GM12891 (cell line): ENCODE data around the gene THOC7.

ENCODE experiments used
- DNase-seq: peaks from one replicate; pipeline ENCODE4 v3.0.0; 2011; ENCODE audit warnings: low spot score; ENCODE audit not compliant: insufficient read length
- FAIRE-seq: peaks from 2 replicates; lab custom pipeline; 2011; peaks lifted over from hg19 to GRCh38; lab: Jason Lieb, UNC
- PAX5 ChIP-seq: IDR thresholded peaks from 2 replicates; pipeline ENCODE4 v1.6.1; 2011; ENCODE audit warnings: low read length, moderate library complexity, mild to moderate bottlenecking; ENCODE audit not compliant: insufficient read depth, severe bottlenecking
- POLR2A ChIP-seq: IDR thresholded peaks from 2 replicates; pipeline ENCODE4 v1.6.1; 2011; ENCODE audit warnings: low read depth, low read length, control low read depth
- POLR2AphosphoS5 ChIP-seq: IDR thresholded peaks from 2 replicates; pipeline ENCODE4 v1.6.1; 2011; ENCODE audit warnings: low read depth, low read length, control low read depth
- POU2F2 ChIP-seq: IDR thresholded peaks from 2 replicates; pipeline ENCODE4 v1.6.1; 2011; ENCODE audit warnings: low read depth, mild to moderate bottlenecking, control low read depth, low read length, moderate library complexity
- SPI1 ChIP-seq: IDR thresholded peaks from 2 replicates; pipeline ENCODE4 v1.6.1; 2011; ENCODE audit warnings: low read depth, low read length, control low read depth
- TAF1 ChIP-seq: IDR thresholded peaks from 2 replicates; pipeline ENCODE4 v1.6.1; 2011; ENCODE audit warnings: low read depth, low read length, control low read depth

The THOC7 gene

DNA sequence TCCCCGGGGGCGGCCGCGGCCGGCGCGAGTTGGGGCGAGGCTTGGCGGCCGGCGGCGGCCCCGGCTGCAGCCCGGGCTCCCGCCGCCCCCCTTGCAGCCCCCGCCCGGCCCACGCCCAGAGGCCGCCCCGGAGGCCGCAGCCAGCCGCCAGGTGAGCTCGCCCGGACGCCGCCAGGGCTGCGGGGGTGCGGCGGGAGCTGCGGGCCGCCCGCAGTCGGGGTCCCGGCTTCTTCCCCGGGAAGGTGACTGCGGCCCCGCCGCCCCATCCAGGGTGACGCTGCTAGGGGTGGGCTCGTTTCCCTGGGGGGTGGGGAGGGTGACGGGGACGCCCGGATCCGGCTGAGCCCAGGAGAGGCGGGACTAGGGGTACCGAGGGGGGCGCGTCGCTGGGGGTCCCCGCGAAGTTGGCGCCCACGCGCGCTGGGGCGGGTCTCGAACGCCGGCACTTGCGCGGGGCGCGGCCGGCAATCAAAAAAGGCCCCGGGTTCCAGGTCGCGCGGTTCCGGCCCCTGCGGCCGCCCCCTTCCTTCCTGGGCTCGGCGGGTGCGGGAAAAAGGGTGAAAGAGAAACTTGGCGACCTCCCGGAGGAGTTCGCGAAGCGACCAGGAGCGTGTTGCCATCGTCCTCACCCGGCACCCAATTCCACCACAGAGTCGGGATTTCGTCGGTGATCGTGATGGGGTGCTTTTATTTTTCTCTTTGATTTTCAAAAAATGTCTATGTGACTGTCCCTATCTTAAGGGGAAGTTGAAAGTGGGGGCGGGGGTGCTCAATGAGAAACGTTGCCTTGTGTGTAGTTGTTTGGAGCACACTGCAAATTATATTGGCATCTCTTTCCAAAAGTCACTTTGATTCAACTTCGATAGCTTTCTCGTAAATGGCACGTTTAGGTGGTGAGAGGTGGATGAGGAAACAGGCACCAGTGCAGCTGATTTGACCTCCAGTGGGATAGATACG lies 681 bp upstream of the THOC7 start:
- FAIRE-seq (peak; percentile 85), DNase-seq (peak; percentile 56)
- TF ChIP-seq POLR2A: no peak
- no peak for TF ChIP-seq POU2F2
- TF ChIP-seq TAF1: no peak
- TF ChIP-seq POLR2AphosphoS5: no peak
- TF ChIP-seq PAX5: no peak
- TF ChIP-seq SPI1: no peak

DNA sequence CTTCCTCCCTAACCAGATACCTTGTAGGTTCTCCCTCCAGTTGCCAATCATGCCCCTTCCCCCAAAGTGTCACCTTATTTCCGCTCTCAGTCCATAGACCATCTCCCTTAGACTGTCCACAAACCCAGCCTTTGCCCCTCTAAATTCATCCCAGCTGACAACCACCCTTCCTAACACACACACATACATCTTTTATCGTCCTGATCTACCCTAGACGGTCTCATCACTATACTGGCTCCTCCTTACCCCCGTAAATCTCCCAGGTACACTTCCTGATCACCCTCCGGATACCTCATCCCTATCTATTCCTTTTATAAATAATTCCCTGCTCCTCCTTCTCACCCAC lies 828 bp downstream of the THOC7 start:
- DNase-seq: peak; percentile 6
- TF ChIP-seq POLR2AphosphoS5: no peak
- TF ChIP-seq TAF1: no peak
- TF ChIP-seq POLR2A: no peak
- no peak for TF ChIP-seq SPI1
- TF ChIP-seq PAX5: no peak
- no peak for TF ChIP-seq POU2F2

DNA sequence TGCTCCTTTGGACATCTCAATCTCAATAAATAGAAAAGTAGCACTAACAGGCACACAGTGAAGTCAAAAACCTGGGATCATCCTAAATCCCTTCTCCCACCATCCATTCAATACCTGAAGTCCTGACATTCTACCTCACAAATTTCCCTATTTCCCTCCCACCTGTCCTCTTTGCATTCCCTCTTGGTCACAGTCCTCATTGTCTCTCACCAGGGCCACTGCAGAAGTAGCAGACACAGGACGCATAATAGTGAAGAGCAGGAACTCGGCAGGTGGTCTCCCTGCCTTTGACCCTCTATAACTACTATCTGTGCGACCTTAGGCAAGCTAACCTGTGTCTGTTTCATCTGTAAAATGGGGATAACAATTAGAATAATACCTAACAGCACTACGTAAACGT lies 2.3 kb downstream of the THOC7 start:
- TF ChIP-seq TAF1: no peak
- no peak for TF ChIP-seq SPI1
- no peak for DNase-seq
- no peak for FAIRE-seq

More for the DNA sequence above, 828 bp downstream of the THOC7 start:
- FAIRE-seq: no peak

DNA sequence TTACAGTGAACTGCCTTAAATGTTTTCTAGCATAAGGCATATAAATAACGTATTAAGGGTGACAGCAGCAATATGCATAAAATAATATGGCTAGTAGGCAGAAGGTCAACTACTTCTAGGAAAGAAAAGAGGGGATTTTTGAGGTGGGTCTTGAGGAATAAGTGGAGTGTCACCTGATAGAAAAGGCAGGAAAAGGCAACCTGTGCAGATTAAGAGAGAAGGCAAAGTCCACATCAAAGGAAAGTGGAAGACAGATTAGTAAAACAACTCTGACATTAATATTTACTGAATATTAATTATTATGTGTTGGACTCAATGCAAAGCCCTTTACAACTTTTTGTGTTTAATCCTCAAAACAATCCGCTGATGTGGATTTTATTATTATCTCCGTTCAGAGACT lies 2.8 kb downstream of the THOC7 start:
- TF ChIP-seq POU2F2: no peak
- no peak for TF ChIP-seq POLR2A
- no peak for TF ChIP-seq TAF1
- no peak for TF ChIP-seq POLR2AphosphoS5
- no peak for TF ChIP-seq PAX5
- no peak for TF ChIP-seq SPI1
- DNase-seq (no peak), FAIRE-seq (no peak)

DNA sequence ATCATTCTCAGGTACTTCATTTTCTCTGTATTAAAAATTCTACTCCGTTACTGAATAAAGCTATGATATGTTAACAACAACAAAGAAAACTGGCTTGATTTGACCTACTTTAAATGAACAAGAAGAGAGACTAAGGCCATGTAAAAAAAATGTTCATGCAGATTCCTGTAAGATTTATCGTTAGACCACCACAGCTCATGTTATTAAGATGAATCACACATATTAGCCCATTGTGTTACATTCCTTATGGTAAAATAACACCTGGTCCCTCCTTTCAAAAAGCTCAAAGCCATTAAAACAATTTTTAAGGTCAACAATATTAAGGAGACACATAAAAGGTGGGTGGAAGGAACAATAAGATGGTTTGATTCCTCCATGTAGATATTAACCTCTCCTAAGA lies 6.3 kb downstream of the THOC7 start:
- no peak for DNase-seq
- TF ChIP-seq POLR2A: no peak
- TF ChIP-seq PAX5: no peak
- TF ChIP-seq SPI1: no peak
- no peak for TF ChIP-seq POU2F2
- TF ChIP-seq TAF1: no peak
- TF ChIP-seq POLR2AphosphoS5: no peak
- FAIRE-seq: no peak

DNA sequence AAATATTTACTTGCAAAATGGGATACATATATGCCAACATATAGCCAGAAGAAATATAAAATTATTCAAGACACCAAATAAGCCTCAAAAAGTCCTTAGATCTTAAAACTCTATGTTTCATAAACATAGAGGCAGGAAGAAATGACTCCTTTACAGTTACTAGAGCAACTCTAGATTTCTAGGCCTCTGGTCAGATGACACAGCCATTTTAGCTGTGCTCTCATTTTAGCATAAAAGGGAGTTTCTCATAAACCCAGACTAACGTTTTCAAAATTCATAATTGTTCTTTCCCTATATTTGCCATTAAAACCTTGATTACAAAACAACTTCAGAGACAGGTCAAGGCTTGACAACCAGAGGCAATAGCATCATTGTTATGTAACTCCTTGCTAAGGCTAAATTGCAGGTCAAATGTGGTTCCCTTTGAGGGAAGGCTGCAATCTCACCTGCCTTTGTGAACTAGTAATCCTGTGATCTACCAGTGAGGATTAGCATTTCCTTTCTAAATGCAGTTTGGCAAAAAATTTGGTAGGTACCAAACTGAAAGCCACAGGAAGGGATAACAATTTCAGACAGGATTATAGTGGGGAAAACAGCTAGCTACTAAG lies 8.2 kb downstream of the THOC7 start:
- peak; percentile 5 for FAIRE-seq
- no peak for TF ChIP-seq POLR2AphosphoS5
- TF ChIP-seq PAX5: no peak
- no peak for TF ChIP-seq SPI1
- no peak for TF ChIP-seq TAF1
- TF ChIP-seq POLR2A: no peak
- no peak for TF ChIP-seq POU2F2

DNA sequence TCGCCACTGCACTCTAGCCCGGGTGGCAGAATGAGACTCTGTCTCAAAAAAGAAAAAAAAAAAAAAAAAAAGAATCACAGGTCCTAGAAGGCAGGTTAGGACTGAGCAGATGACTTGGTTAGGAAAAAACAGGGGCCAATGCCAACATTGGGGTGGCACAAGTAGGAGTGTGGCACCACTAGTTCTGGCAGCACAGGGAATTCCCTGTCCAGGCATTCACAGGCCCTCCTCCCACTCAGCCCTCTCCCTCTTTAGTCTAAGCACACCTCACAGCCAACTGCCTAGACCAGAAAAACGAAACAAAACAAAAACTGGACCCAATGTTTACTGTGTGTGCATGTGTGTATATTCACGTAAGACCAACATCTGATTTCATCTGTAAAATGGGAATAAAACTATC lies 10.5 kb downstream of the THOC7 start:
- TF ChIP-seq TAF1: no peak
- TF ChIP-seq SPI1: no peak
- no peak for TF ChIP-seq POU2F2
- no peak for TF ChIP-seq POLR2A
- TF ChIP-seq PAX5: no peak
- no peak for TF ChIP-seq POLR2AphosphoS5
- no peak for FAIRE-seq

More for the DNA sequence above, 8.2 kb downstream of the THOC7 start:
- no peak for DNase-seq

DNA sequence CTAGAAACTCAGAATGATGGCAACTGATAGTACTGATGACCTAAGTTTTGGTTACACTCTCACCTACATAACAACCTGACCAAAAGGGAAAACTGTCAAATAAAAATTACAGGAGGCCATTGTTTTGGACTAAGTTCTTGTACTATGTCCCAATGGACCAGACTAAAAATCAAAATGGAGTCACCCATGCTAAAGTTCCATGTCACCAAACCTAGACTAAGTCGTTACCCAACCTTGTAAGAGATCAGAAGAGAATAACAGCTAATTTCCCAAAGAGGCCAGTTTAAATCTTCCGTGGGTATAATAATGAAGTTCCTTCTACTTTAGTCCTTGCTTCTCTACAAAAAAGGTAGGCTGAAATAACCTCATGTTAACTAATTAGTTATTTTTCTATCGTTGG lies 12.3 kb downstream of the THOC7 start:
- TF ChIP-seq POU2F2: no peak
- TF ChIP-seq POLR2AphosphoS5: no peak
- TF ChIP-seq SPI1: no peak
- TF ChIP-seq PAX5: no peak
- no peak for TF ChIP-seq TAF1
- TF ChIP-seq POLR2A: no peak
- DNase-seq (no peak), FAIRE-seq (peak; percentile 57)

More for the DNA sequence above, 10.5 kb downstream of the THOC7 start:
- DNase-seq: no peak

DNA sequence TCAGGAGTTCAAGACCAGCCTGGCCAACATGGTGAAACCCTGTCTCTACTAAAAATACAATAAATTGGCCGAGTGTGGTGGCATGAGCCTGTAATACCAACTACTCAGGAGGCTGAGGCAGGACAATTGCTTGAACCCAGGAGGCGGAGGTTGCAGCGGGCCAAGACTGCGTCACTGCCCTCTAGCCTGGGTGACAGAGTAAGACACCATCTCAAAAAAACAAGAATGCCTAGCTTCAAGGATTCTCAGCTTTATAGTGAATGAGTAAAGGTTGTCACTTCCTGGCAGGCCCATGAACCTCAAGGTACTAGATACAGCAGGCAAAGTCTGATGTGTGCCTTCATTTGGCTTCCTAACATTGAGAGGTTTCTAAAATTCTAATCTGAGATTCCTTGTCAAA lies 14.4 kb downstream of the THOC7 start:
- no peak for FAIRE-seq
- DNase-seq: no peak
- TF ChIP-seq POLR2AphosphoS5 (no peak), POU2F2 (no peak), SPI1 (no peak), TAF1 (no peak), POLR2A (no peak), PAX5 (no peak)

DNA sequence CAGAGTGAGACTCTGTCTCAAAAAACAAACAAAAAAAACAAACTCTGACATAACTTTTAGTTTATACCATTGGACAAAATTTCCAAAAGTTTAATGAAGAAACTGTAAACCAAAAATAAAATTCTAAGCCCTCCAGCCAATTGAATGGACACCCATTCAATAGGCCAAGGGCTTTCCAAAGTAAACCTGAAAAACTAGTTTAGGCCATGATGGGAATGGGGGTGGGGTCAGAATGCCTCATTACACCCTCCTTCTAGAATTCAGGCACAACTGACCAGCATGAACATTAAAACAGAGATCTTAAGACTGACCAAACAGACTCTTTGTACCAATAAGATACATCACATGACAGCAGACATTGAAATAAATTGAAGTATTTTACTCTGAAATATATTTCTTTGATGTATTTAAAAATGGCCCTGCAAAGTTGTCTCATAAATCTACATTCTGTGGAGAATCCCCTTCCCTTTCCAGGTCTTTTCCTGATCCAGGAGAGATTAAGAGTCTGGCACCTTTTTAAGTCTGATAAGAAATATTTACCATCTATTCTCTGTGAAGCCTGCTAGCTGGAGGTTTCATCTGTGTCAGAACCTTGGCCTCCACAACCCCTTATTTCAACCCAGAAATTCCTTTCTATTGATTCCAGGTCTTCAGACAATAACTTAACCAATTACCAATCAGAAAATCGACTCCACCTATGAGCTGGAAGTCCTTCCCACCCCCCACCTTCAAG lies 15.7 kb downstream of the THOC7 start:
- TF ChIP-seq PAX5 (no peak), POU2F2 (no peak), POLR2AphosphoS5 (no peak), TAF1 (no peak)
- DNase-seq: no peak
- no peak for FAIRE-seq
